Fibroblast of lung (primary cell): ENCODE measurements around the gene EFCAB5.
"Not testable (repeated sequence)": the region's sequence is repeated elsewhere in the genome, so short reads cannot be mapped to it uniquely, and the experiment has no call there.

ENCODE experiments used
- CTCF ChIP-seq, 2 donors: IDR thresholded peaks in 1 of 2; conservative IDR thresholded peaks in 1 of 2; 1 replicate in 1 of 2; 2 replicates in 1 of 2; pipeline ENCODE4 v1.5.1; 2011 to 2012; ENCODE audit warnings: low read length in 2 of 2, control low read depth in 1 of 2, inconsistent platforms in 1 of 2, low read depth in 1 of 2, mild to moderate bottlenecking in 1 of 2
- EZH2 ChIP-seq: IDR thresholded peaks from 2 replicates; pipeline ENCODE4 v1.5.1; 2012; ENCODE audit warnings: low read length, control low read depth, mild to moderate bottlenecking; ENCODE audit errors: missing control alignments

- not testable (repeated sequence) for TF ChIP-seq CTCF (conservative IDR thresholded peaks at IDR 0.05 in 1 of 2, IDR thresholded peaks at IDR 0.05 in 1 of 2; ENCODE audit: low read depth in 1 of 2, low read length in 2 of 2); EZH2
Observed at GRCh38 chr17:30011934-30012333, 70.5 kb downstream of the EFCAB5 start.
